Panc1 (cell line): ENCODE measurements around the gene GNPTG.

ENCODE experiments used
- CTCF ChIP-seq: fragments of 450-650 bp; IDR thresholded peaks from 2 replicates; pipeline ENCODE4 v1.5.1; 2017; ENCODE audit warnings: mild to moderate bottlenecking
- POLR2AphosphoS5 ChIP-seq: IDR thresholded peaks from 2 replicates; pipeline ENCODE4 v1.6.1; 2012; ENCODE audit warnings: mild to moderate bottlenecking, low read depth, low read length, moderate library complexity
- REST ChIP-seq, 2 experiments: IDR thresholded peaks; 2 replicates each; pipeline ENCODE4 v1.6.1; 2011 to 2012; ENCODE audit warnings: low read depth in 2 of 2, control low read depth in 1 of 2, low read length in 1 of 2, mild to moderate bottlenecking in 1 of 2, moderate library complexity in 1 of 2; ENCODE audit not compliant: insufficient read depth in 1 of 2
- SIN3A ChIP-seq: IDR thresholded peaks from 2 replicates; pipeline ENCODE4 v1.6.1; 2012; ENCODE audit warnings: low read depth, mild to moderate bottlenecking, low read length, moderate library complexity, borderline replicate concordance; ENCODE audit not compliant: insufficient read depth
- TCF7L2 ChIP-seq: IDR thresholded peaks from 2 replicates; pipeline ENCODE4 v1.6.1; 2011; ENCODE audit warnings: mild to moderate bottlenecking, low read depth, low read length, inconsistent platforms

DNA sequence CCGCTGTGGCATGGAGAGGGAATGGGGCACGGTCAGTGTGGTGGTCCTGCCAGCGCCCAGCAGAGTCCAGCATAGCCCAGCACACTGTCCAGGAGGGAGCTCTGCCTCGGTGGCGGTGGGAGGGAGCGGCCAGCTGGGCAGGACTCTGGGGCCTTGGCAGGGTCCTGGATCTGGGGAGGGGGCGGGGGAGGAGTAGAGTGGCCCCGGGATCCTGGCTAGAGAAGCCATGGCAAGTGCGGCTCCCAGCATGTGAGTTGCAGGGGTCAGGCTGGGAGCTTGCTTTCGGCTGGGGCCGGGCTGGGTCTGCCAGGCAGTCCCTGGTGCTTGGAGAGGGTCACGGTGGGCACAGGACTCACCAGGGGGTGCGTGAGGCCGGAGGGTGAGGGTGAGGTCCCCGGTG, 3.9 kb downstream of the GNPTG start:
- TF ChIP-seq CTCF (no peak), REST (IDR thresholded peaks at IDR 0.05; ENCODE audit: insufficient read depth in 1 of 2, low read depth in 2 of 2, low read length in 1 of 2) (no peak), POLR2AphosphoS5 (no peak), SIN3A (no peak), TCF7L2 (no peak)
